ENCODE measurements around the gene CCDC32.
"Not testable (repeated sequence)": the region's sequence is repeated elsewhere in the genome, so short reads cannot be mapped to it uniquely, and the experiment has no call there.

CCDC32 gene, protein sequence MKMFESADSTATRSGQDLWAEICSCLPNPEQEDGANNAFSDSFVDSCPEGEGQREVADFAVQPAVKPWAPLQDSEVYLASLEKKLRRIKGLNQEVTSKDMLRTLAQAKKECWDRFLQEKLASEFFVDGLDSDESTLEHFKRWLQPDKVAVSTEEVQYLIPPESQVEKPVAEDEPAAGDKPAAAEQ
- long read RNA-seq, donor 1, transcript CCDC32-202 (4 exons, 1,519 nt) = major isoform, 13 of 20 reads
- long read RNA-seq, donor 1, partial matches to known transcripts = 6 of 20 reads
- long read RNA-seq, donor 1, other reads (novel, unspliced or antisense) = 0 of 20 reads
- long read RNA-seq, donor 2, transcript CCDC32-202 (4 exons, 1,519 nt) = major isoform, 6 of 7 reads
- long read RNA-seq, donor 2, partial matches to known transcripts = 0 of 7 reads
- long read RNA-seq, donor 2, other reads (novel, unspliced or antisense) = 0 of 7 reads
- long read RNA-seq, donor 3, partial matches to known transcripts = 0 of 3 reads
- long read RNA-seq, donor 3, other reads (novel, unspliced or antisense) = 0 of 3 reads
- long read RNA-seq, donor 4, transcript CCDC32-202 (4 exons, 1,519 nt) = major isoform, 5 of 7 reads
- long read RNA-seq, donor 4, partial matches to known transcripts = 0 of 7 reads
- long read RNA-seq, donor 4, other reads (novel, unspliced or antisense) = 0 of 7 reads
- long read RNA-seq, donor 5, transcript CCDC32-202 (4 exons, 1,519 nt) = major isoform, 10 of 12 reads
- long read RNA-seq, donor 5, partial matches to known transcripts = 0 of 12 reads
- long read RNA-seq, donor 5, other reads (novel, unspliced or antisense) = 0 of 12 reads
- long read RNA-seq, donor 6, transcript CCDC32-202 (4 exons, 1,519 nt) = major isoform, 12 of 21 reads
- long read RNA-seq, donor 6, partial matches to known transcripts = 5 of 21 reads
- long read RNA-seq, donor 6, other reads (novel, unspliced or antisense) = 0 of 21 reads
- long read RNA-seq, donor 7 = 0 reads
- long read RNA-seq, donor 8, transcript CCDC32-202 (4 exons, 1,519 nt) = major isoform, 10 of 10 reads
- long read RNA-seq, donor 8, partial matches to known transcripts = 0 of 10 reads
- long read RNA-seq, donor 8, other reads (novel, unspliced or antisense) = 0 of 10 reads

GRCh38 chr15:40564591-40565332 is at the start of gene CCDC32:
Gene CCDC32, minus strand, starts transcription at chr15:40565042. Its CDS starts 2,027 bp downstream, at chr15:40563015.
- DNase-seq = peak; percentile 81

GRCh38 chr15:40613080-40613479 is 48.2 kb upstream of the CCDC32 start:
- DNase-seq = no peak

DNA sequence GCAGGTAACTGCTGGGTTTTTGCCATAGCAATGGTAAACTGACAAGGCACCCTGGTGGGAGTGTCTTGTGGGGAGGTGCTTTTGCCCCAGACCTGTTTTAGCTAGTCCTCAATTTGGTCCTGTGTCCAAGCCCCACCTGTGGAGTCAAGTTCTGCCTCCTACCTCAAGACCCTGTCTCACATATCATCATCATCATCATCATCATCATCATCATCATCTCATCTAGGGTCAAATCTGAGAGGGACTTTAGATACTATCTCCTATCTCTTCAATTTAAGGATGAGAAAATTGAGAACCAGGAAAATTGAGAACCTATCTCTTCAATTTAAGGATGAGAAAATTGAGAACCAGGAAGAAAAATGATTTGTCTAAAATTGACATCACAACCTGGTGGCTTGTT is 39.1 kb upstream of the CCDC32 start:
- DNase-seq = no peak

GRCh38 chr15:40600956-40601355 is 36.1 kb upstream of the CCDC32 start:
- DNase-seq = no peak

GRCh38 chr15:40598672-40599071 is 33.8 kb upstream of the CCDC32 start:
- DNase-seq = no peak

DNA sequence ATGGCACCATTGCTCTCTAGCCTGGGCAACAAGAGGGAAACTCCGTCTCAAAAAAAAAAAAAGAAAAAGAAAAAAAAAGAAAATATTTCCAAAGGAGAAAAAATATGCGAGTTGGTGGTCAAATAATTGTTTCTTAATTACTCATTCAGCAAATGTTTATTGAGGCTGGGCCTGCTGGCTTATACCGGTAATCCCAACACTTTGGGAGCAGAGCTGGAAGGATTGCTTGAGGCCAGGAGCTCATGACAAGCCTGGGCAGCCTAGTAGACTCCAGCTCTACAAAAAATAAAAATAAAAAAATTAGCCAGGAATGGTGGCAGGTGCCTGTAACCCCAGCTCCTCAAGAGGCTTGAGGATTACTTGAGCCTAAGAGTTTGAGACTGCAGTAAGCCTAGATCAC is 33.3 kb upstream of the CCDC32 start:
- DNase-seq = no peak

DNA sequence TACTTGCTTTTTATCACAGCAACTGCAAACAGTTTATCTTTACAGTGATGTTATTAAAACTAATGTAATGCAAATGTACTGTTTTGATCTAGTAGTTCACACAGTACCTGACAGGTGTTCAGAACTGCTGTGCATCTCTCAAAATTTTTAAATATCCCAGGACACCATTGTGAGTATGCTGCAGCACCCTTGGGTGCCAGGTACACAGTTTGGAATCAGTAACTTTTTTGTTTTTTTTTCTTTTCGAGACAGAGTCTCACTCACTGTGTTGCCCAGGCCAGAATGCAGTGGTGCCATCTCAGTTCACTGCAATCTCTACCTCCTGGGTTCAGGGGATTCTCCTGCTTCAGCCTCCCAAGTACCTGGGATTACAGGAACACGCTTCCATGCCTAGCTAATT is 32.2 kb upstream of the CCDC32 start:
- DNase-seq = no peak

DNA sequence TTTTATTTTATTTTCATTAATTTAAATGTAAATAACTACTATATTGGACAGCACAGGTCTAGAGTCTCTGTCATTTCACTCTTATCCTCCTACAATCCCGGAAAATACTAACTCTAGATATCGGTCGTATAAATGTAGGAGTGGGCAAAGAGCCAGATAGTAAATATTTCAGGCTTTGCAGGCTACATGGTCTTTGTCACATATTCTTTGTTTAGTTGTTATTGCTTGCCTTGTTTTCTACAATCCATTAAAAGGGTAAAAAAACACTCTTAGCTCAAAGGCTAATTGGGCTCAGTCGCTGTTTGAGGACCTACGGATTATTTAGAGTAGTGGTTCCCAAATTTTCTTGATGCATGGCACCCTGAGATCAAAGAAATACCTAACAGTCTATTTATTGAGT is 30.9 kb upstream of the CCDC32 start:
- DNase-seq = no peak

DNA sequence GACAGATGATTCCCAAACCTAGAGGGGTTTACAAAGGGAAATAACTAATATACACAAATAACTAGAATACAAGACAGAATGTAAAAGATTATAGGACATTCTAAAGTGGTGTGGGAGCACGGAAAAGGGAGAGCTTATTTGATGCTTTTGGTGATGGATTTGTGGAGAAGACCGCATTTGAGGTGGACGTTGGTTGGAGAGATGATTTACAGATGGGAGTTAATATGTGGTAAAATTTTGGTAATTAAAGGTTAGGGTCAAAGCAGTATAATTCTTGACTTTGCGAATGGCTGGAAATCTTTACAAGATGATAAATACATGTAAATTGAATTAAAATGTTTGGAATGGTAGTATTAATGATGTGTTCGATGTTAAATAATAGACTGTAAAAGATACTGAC is 30.4 kb upstream of the CCDC32 start:
- no peak for DNase-seq

GRCh38 chr15:40594429-40594836 is 29.6 kb upstream of the CCDC32 start:
- DNase-seq = peak; percentile 96

- peak; percentile 99 for DNase-seq
Observed at GRCh38 chr15:40593588-40594428, 29.0 kb upstream of the CCDC32 start, which contains the start of gene KNL1. Gene KNL1, plus strand, starts transcription at chr15:40594249. Its CDS starts 8,683 bp downstream, at chr15:40602932.

GRCh38 chr15:40593165-40593564 is 28.3 kb upstream of the CCDC32 start:
- no peak for DNase-seq

DNA sequence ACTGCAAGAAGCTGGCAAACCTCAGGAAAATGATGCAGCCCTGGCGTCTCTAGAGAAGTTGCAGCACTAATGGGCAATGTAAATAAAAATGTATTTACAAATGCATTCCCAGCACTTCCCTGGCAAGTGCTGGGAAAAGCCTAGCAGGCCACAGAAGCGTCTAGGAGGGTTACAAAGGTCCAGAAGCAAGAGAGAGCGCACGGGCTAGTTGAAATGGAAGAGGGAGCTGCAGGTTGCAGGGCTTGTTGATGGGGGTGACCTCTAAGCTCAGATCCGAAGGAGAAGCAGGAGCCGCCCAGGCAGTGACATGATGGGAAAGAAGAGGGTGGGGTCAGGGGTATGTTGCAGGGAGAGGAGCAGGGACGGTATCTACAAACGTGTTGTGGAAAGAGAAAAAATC is 26.5 kb upstream of the CCDC32 start:
- peak; percentile 22 for DNase-seq

DNA sequence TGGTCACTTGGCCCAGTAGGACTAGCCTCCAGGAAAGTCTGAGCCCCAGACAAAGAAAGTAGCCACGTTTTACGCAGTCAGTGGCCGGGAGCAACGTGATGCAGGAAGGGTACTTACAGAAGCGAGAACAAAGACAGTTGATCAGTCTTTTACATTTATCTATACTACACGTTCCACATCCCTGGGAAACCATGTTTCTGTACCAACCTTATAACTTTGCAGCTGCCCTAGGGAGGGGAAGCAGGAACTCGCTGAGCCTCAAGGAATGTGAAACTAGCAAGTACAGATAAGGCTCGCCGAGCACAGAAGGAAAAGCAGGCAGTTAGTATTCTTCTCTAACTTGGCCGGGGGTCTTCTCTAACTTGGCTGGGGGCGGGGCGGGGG is 25.8 kb upstream of the CCDC32 start:
- no peak for DNase-seq

DNA sequence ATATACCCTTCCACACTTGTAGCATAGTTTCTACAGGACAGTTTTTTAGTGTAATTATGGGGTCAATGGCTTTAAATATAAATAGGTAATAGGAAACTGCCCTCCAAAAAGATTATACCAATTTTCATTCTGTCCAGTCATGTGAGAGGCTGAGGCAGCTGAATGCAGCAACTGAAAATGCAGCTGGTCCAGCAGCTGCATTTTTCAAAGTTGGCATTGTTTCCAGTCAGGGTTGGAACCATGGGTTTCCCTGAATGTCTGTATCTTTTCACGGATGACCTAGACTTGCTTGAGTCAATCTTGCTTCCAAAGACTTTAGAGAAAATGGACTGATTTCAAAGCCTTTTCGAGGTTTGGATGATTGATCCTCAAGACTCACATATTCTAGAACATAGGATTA is 19.3 kb upstream of the CCDC32 start:
- DNase-seq = no peak

DNA sequence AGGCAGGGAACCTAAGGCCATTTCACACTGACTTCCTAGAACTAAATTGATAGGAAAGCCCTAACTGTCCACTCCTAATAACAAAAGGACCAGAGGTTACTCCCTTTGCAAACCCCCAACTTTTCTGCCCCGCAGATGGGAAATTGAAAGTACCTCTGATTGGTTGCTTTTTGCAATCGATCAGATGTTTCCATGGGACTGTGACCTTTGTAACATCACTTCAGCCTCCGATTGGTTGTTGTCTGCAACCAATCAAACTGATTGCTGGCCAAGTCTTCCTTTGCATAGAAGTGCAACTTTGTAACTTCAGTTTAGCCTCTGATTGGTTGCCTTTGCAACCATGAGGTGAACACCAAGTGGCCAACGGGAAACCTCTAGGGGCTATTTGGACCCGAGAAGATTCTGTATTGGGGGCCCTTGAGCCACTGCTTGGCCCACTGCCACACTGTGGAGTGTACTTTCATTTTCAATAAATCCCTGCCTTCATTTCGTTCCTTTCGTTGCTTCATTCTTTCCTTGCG is 17.9 kb upstream of the CCDC32 start:
- DNase-seq = no peak

DNA sequence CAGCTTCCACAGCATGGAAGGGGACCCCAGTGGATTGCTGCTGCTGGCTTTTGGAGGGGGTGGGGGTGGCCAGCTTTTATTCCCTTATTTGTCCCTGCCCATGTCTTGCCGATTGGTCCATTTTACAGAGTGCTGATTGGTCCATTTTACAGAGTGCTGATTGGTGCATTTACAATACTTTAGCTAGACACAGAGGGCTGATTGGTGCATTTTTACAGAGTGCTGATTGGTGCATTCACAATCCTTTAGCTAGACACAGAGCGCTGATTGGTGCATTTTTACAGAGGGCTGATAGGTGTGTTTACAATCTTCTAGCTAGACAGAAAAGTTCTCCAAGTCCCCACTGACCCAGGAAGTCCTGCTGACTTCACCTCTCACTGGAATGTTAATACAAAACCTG is 17.0 kb upstream of the CCDC32 start:
- not testable (repeated sequence) for DNase-seq

DNA sequence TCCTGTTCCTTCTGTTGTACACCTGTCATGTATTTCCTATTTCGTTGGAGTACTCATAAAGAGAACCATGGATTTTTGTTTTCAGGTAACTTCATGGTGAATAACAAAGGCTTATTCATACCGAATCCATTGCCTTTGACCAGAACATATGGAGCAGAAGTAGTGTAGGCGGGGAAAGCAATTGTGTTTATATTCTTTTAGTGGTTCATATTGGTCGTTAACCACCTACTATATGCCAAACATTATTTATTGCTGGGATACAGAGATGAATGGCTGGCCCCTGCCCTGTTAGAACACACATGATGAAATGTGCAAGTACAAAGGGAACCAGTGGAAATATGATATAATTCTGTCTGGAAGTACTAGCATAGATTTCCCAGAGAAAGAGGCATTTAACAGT is 14.1 kb upstream of the CCDC32 start:
- no peak for DNase-seq

DNA sequence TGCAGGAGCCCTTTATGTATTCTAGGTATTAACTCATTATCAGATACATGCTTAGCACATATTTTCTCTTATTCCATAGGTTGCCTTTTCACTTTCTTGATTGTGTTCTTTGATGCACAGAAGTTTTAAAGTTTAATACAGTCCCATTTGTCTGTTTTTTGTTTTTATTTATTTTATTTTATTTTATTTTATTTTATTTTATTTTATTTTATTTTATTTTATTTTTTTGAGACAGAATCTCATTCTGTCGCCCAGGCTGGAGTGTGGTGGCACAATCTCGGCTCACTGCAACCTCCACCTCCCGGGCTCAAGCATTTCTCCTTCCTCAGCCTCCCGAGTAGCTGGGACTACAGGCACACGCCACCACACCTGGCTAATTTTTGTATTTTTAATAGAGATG is 12.1 kb upstream of the CCDC32 start:
- not testable (repeated sequence) for DNase-seq

DNA sequence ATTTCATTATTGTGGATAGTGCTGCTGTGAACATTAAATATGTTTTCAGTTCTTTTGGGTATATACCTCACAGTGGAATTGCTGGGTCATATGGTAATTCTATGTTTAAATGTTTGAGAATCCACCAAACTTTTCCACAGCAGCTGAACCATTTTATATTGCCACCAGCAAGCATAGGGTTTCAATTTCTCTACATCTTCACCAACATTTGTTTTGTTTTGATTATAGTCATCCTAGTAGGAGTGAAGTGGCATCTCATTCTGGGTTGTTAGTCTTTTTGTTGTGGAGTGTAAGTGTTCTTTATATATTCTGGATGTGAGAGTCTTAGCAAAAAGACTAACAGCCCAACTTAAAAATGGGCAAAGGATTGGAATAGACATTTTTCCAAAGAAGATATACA is 10.3 kb upstream of the CCDC32 start:
- no peak for DNase-seq
